Keratinocyte (primary cell): Measurements from ENCODE around the gene SPATA31A6. TPM values are rescaled to one million over a fixed set of nuclear protein-coding genes. Genes with fewer than 3 reads are reported as not detected.
"Not testable (repeated sequence)": the region's sequence is repeated elsewhere in the genome, so short reads cannot be mapped to it uniquely, and the experiment has no call there.

Experiments used
- DNase-seq: peaks from one replicate; pipeline ENCODE4 v3.0.0-alpha.2; 2011; ENCODE audit warnings: low read depth, missing footprints, low spot score
- FAIRE-seq: peaks from 2 replicates; lab custom pipeline; 2011; peaks lifted over from hg19 to GRCh38; lab: Jason Lieb, UNC
- H2AFZ ChIP-seq: 2 replicates; pipeline ENCODE4 v1.6.0; 2012; ENCODE audit warnings: low read length, control low read depth, inconsistent platforms; ENCODE audit not compliant: control insufficient read depth
- H3K27ac ChIP-seq: 2 replicates; pipeline ENCODE4 v1.5.1; 2011; ENCODE audit warnings: low read length; ENCODE audit not compliant: control insufficient read depth, insufficient read depth
- H3K27me3 ChIP-seq: 3 replicates; pipeline ENCODE4 v1.6.0; 2011; ENCODE audit warnings: low read length; ENCODE audit not compliant: control insufficient read depth, insufficient read depth; ENCODE audit errors: extremely low read depth
- H3K36me3 ChIP-seq, 2 experiments: 2 replicates in 1 of 2; 3 replicates in 1 of 2; pipeline ENCODE4 v1.5.1; 2011; ENCODE audit warnings: low read length in 2 of 2, mild to moderate bottlenecking in 1 of 2; ENCODE audit not compliant: control insufficient read depth in 2 of 2, insufficient read depth in 2 of 2; ENCODE audit errors: extremely low read depth in 1 of 2
- H3K4me1 ChIP-seq: 3 replicates; pipeline ENCODE4 v1.5.1; 2011; ENCODE audit warnings: low read length; ENCODE audit not compliant: control insufficient read depth, insufficient read depth; ENCODE audit errors: extremely low read depth
- H3K4me2 ChIP-seq: 3 replicates; pipeline ENCODE4 v1.6.0; 2011; ENCODE audit warnings: low read depth, low read length; ENCODE audit not compliant: control insufficient read depth, insufficient read depth; ENCODE audit errors: extremely low read depth
- H3K4me3 ChIP-seq, 3 experiments: fragments of 200-600 bp in 1 of 3; sonication (generic) in 1 of 3; 2 replicates in 2 of 3; 3 replicates in 1 of 3; pipeline ENCODE4 v1.5.1; 2011 to 2016; ENCODE audit warnings: low read length in 3 of 3, mild to moderate bottlenecking in 3 of 3, control low read depth in 2 of 3, inconsistent platforms in 1 of 3, low read depth in 1 of 3, mixed read lengths in 1 of 3, mixed run types in 1 of 3, moderate library complexity in 1 of 3; ENCODE audit not compliant: control insufficient read depth in 2 of 3, insufficient read depth in 2 of 3; ENCODE audit errors: extremely low read depth in 1 of 3
- H3K79me2 ChIP-seq: 2 replicates; pipeline ENCODE4 v1.6.0; 2012; ENCODE audit warnings: low read length; ENCODE audit not compliant: control insufficient read depth, insufficient read depth
- H3K9ac ChIP-seq: 3 replicates; pipeline ENCODE4 v1.6.0; 2011; ENCODE audit warnings: low read length; ENCODE audit not compliant: control insufficient read depth, insufficient read depth; ENCODE audit errors: extremely low read depth
- H3K9me1 ChIP-seq: 3 replicates; pipeline ENCODE4 v1.6.0; 2011; ENCODE audit warnings: low read length; ENCODE audit not compliant: control insufficient read depth, insufficient read depth; ENCODE audit errors: extremely low read depth
- H3K9me3 ChIP-seq: 2 replicates; pipeline ENCODE4 v1.5.1; 2012; ENCODE audit warnings: low read depth, low read length; ENCODE audit not compliant: control insufficient read depth
- H4K20me1 ChIP-seq: 3 replicates; pipeline ENCODE4 v1.6.0; 2011; ENCODE audit warnings: low read length; ENCODE audit not compliant: control insufficient read depth, insufficient read depth; ENCODE audit errors: extremely low read depth
- dilution Hi-C: fragments of 300-500 bp; cut with MboI; formaldehyde crosslinking; loops from one replicate; pipeline ENCODE4 v1.7.0; 2020; ENCODE audit warnings: low sequenced_read_pairs; ENCODE audit not compliant: extremely low pct_ligation_motif_present
- polyA plus RNA-seq, 5 experiments: library from polyadenylated mRNA; depleted of rRNA in 3 of 5; stranded (reverse) in 3 of 5; stranded (forward) in 1 of 5; unstranded in 1 of 5; fragments of >200 nt; gene quantifications; 1 replicate in 1 of 5; 2 replicates in 3 of 5; 3 replicates in 1 of 5; pipeline versions ENCODE4 v1.2.1 to v1.2.3, GENCODE V29; 2011 to 2012; ENCODE audit warnings: missing spikeins in 2 of 5, low read depth in 1 of 5, low replicate concordance in 1 of 5
- small RNA-seq, 3 experiments: library from RNA; depleted of rRNA; stranded (forward); fragments of <200 nt; gene quantifications; one replicate each; pipeline ENCODE3, GENCODE V24; 2012; ENCODE audit warnings: low read depth in 3 of 3, low replicate concordance in 1 of 3; ENCODE audit not compliant: insufficient read length in 3 of 3

SPATA31A6 gene
- polyA plus RNA-seq, 1 donor (not counting 4 experiments of a cell fraction or from before 2014, with no cell fraction given), result not detected

- H3K27me3 ChIP-seq, H2AFZ ChIP-seq, H3K27ac ChIP-seq, FAIRE-seq, H3K4me2 ChIP-seq, H3K9me1 ChIP-seq, H4K20me1 ChIP-seq, H3K4me1 ChIP-seq, H3K9me3 ChIP-seq, H3K4me3 ChIP-seq, H3K36me3 ChIP-seq, DNase-seq, dilution Hi-C loops, H3K9ac ChIP-seq, H3K79me2 ChIP-seq: not testable (repeated sequence)
Measured at GRCh38 chr9:42238862-42239261, 55.4 kb downstream of the SPATA31A6 start.

Small RNAs within 50 kb of the gene (small RNA-seq; reads per million reads assigned to genes)
- 0 reads per million in 3 experiments for gene AL445584.3

Other genes with a start within 250 kb of the SPATA31A6 start
- 2.5 to 6.8 TPM (median 6.2 TPM) in 3 replicates for gene CNTNAP3B, start 54.2 kb upstream of the SPATA31A6 start, polyA plus RNA-seq